SK-N-SH (cell line): ENCODE data around the gene MID1. TPM values are rescaled to one million over a fixed set of nuclear protein-coding genes. Genes with fewer than 3 reads are reported as not detected.

Source experiments
- CTCF ChIA-PET: fragments of 300-600, 350-600 bp; formaldehyde crosslinking; extraction: SDS; loops from one replicate; lab custom pipeline; 2021; lab: Yijun Ruan, JAX
- POLR2A ChIA-PET: fragments of 350-600 bp; sonication (Branson Sonifier 250); formaldehyde crosslinking; extraction: SDS; loops from one replicate; lab custom pipeline; 2020; ENCODE audit warnings: antibody characterized with exemption, inconsistent platforms; lab: Yijun Ruan, JAX
- DNase-seq: peaks from one replicate; pipeline ENCODE4 v3.0.0; 2012
- H2AFZ ChIP-seq: fragments of 200-600 bp; sonication (generic); 2 replicates; pipeline ENCODE4 v1.8.1; 2016; ENCODE audit warnings: antibody characterized with exemption, mild to moderate bottlenecking, low read depth
- H3F3A ChIP-seq: fragments of 200-600 bp; sonication (generic); replicated peaks from 2 replicates; pipeline ENCODE3; 2016; ENCODE audit warnings: antibody characterized with exemption, mild to moderate bottlenecking; ENCODE audit not compliant: insufficient read depth
- H3K27ac ChIP-seq, 2 experiments: fragments of 200-500 bp in 1 of 2; fragments of 200-600 bp in 1 of 2; sonication (Bioruptor generic) in 1 of 2; sonication (generic), shearing (Covaris generic) in 1 of 2; 2 replicates each; pipeline versions ENCODE4 v1.5.1 to v1.6.1; 2014 to 2016; ENCODE audit warnings: low read depth in 2 of 2, inconsistent platforms in 1 of 2, low read length in 1 of 2, mild to moderate bottlenecking in 1 of 2, mixed read lengths in 1 of 2
- H3K27me3 ChIP-seq: fragments of 200-600 bp; sonication (generic), shearing (Covaris generic); 2 replicates; pipeline ENCODE4 v1.6.1; 2016; ENCODE audit warnings: mixed run types; ENCODE audit not compliant: insufficient read depth
- H3K36me3 ChIP-seq, 2 experiments: fragments of 200-500 bp in 1 of 2; fragments of 200-600 bp in 1 of 2; sonication (Bioruptor generic) in 1 of 2; sonication (generic) in 1 of 2; replicated peaks in 1 of 2; 2 replicates each; pipeline versions ENCODE3 to v1.5.1; 2014 to 2016; ENCODE audit warnings: low read length in 1 of 2, mild to moderate bottlenecking in 1 of 2; ENCODE audit not compliant: insufficient read depth in 2 of 2, control insufficient read depth in 1 of 2
- H3K4me1 ChIP-seq, 2 experiments: fragments of 200-500 bp in 1 of 2; fragments of 200-600 bp in 1 of 2; sonication (Bioruptor generic) in 1 of 2; sonication (generic), shearing (Covaris generic) in 1 of 2; 2 replicates each; pipeline versions ENCODE4 v1.5.1 to v1.6.1; 2014 to 2016; ENCODE audit warnings: low read depth in 1 of 2, low read length in 1 of 2, mixed run types in 1 of 2; ENCODE audit not compliant: insufficient read depth in 2 of 2, control insufficient read depth in 1 of 2
- H3K4me2 ChIP-seq: fragments of 200-600 bp; sonication (generic), shearing (Covaris generic); 2 replicates; pipeline ENCODE4 v1.6.1; 2017; ENCODE audit warnings: mixed run types
- H3K4me3 ChIP-seq, 2 experiments: fragments of 200-500 bp in 1 of 2; fragments of 200-600 bp in 1 of 2; sonication (Bioruptor generic) in 1 of 2; sonication (generic), shearing (Covaris generic) in 1 of 2; 2 replicates each; pipeline versions ENCODE4 v1.5.1 to v1.8.1; 2014 to 2016; ENCODE audit warnings: low read depth in 2 of 2, inconsistent platforms in 1 of 2, low read length in 1 of 2, mild to moderate bottlenecking in 1 of 2, mixed read lengths in 1 of 2, moderate library complexity in 1 of 2
- H3K79me2 ChIP-seq: fragments of 200-600 bp; sonication (generic); 2 replicates; pipeline ENCODE4 v1.8.1; 2017; ENCODE audit warnings: mild to moderate bottlenecking; ENCODE audit not compliant: insufficient read depth
- H3K9ac ChIP-seq: fragments of 200-600 bp; sonication (generic); 2 replicates; pipeline ENCODE4 v1.6.1; 2017; ENCODE audit warnings: mixed run types
- H3K9me2 ChIP-seq: fragments of 200-600 bp; sonication (generic); 2 replicates; pipeline ENCODE4 v1.6.1; 2017; ENCODE audit warnings: mixed run types
- H3K9me3 ChIP-seq: fragments of 200-600 bp; sonication (generic); 2 replicates; pipeline ENCODE4 v1.6.1; 2017; ENCODE audit warnings: mixed run types, mild to moderate bottlenecking, moderate library complexity
- H4K20me1 ChIP-seq: fragments of 200-600 bp; sonication (generic); 2 replicates; pipeline ENCODE4 v1.6.1; 2017; ENCODE audit warnings: mild to moderate bottlenecking, mixed run types; ENCODE audit not compliant: insufficient read depth
- ELF1 ChIP-seq: IDR thresholded peaks from 2 replicates; pipeline ENCODE4 v1.4.0; 2012
- EP300 ChIP-seq, 2 experiments: IDR thresholded peaks; 2 replicates each; pipeline versions ENCODE4 v1.4.0 to v1.6.1; 2012; ENCODE audit warnings: borderline replicate concordance in 1 of 2, low read depth in 1 of 2, low read length in 1 of 2
- EZH2phosphoT487 ChIP-seq: fragments of 200-600 bp; sonication (generic); IDR thresholded peaks from 2 replicates; pipeline ENCODE4 v1.6.1; 2017; ENCODE audit warnings: low read depth, mixed run types, mild to moderate bottlenecking, antibody characterized with exemption, moderate library complexity, borderline replicate concordance
- FOSL2 ChIP-seq: IDR thresholded peaks from 2 replicates; pipeline ENCODE4 v1.4.0; 2012; ENCODE audit warnings: low read depth, mild to moderate bottlenecking, moderate library complexity, borderline replicate concordance
- FOXJ3 ChIP-seq: sonication (generic); formaldehyde crosslinking; IDR thresholded peaks from 2 replicates; pipeline ENCODE4 v1.5.1; 2020; ENCODE audit warnings: mild to moderate bottlenecking, missing genetic modification reagents
- FOXM1 ChIP-seq: IDR thresholded peaks from 2 replicates; pipeline ENCODE4 v1.4.0; 2012; ENCODE audit warnings: low read depth, mild to moderate bottlenecking
- MAX ChIP-seq: IDR thresholded peaks from 2 replicates; pipeline ENCODE4 v1.4.0; 2012; ENCODE audit warnings: low read depth
- MEF2A ChIP-seq: IDR thresholded peaks from 2 replicates; pipeline ENCODE4 v1.4.0; 2012; ENCODE audit warnings: low read depth, borderline replicate concordance
- NFIC ChIP-seq: IDR thresholded peaks from 2 replicates; pipeline ENCODE4 v1.4.0; 2012; ENCODE audit warnings: borderline replicate concordance
- PBX3 ChIP-seq: IDR thresholded peaks from 2 replicates; pipeline ENCODE4; 2012
- POLR2AphosphoS5 ChIP-seq: IDR thresholded peaks from 2 replicates; pipeline ENCODE4 v1.6.1; 2012; ENCODE audit warnings: low read depth, low read length
- RAD21 ChIP-seq: IDR thresholded peaks from 2 replicates; pipeline ENCODE4 v1.6.1; 2012; ENCODE audit warnings: mild to moderate bottlenecking, low read length
- REST ChIP-seq: IDR thresholded peaks from 2 replicates; pipeline ENCODE4 v1.6.1; 2012; ENCODE audit warnings: mild to moderate bottlenecking, low read depth, low read length, moderate library complexity
- RXRA ChIP-seq: IDR thresholded peaks from 2 replicates; pipeline ENCODE4 v1.4.0; 2012; ENCODE audit warnings: low read depth, mild to moderate bottlenecking, borderline replicate concordance
- SMC3 ChIP-seq: IDR thresholded peaks from 2 replicates; pipeline ENCODE4 v1.6.1; 2012; ENCODE audit warnings: low read depth, low read length, improper control_type of control experiment
- TAF1 ChIP-seq: IDR thresholded peaks from 2 replicates; pipeline ENCODE4 v1.6.1; 2012; ENCODE audit warnings: low read depth, mild to moderate bottlenecking, low read length, moderate library complexity, borderline replicate concordance
- WGBS: methylation state at CpG from one replicate; pipeline ENCODE4 v1.1.6; 2017; ENCODE audit warnings: low lambda C conversion rate; 5-methylcytosine and 5-hydroxymethylcytosine counted together
- polyA plus RNA-seq, 3 experiments: library from polyadenylated mRNA; depleted of rRNA; stranded (reverse); fragments of >200 nt; gene quantifications; 2 replicates each; pipeline ENCODE4 v1.2.3, GENCODE V29; 2012
- TF ChIP-seq, protein P1 (sequence below): fragments of 150-350 bp; IDR thresholded peaks from 2 replicates; pipeline ENCODE4 v1.6.1; 2017; ENCODE audit warnings: antibody characterized with exemption, low read length, low read depth, borderline replicate concordance

MID1 gene
- polyA plus RNA-seq, 1 of the 3 experiments (the other 2 are of a cell fraction) = 10.4 TPM

- Histone ChIP-seq H3K4me2 (no peak overlapping the region), H2AFZ (no peak overlapping the region), H3K4me3 (no peak overlapping the region), H3K9me3 (no peaks in the 10 kb centered on the region), H3K27ac (no peak overlapping the region), H3K4me1 (no peaks in the 10 kb centered on the region; a peak in 1 of 4 replicates), H3K9ac (no peak overlapping the region), H4K20me1 (no peaks in the 10 kb centered on the region), H3K9me2 (no peaks in the 10 kb centered on the region), H3F3A (no peaks in the 10 kb centered on the region), H3K27me3 (no peaks in the 10 kb centered on the region), H3K79me2 (no peaks in the 10 kb centered on the region), H3K36me3 (no peaks in the 10 kb centered on the region)
- WGBS = 22% methylated on average over 4 of the region's 4 CpGs
- ChIA-PET POLR2A (no interaction called here), CTCF (interaction anchor here (1.3 kb wide), 1 partner anchor 29 kb away, joined by 3 read pairs; no protein-coding TSS in a partner anchor)
- TF ChIP-seq EZH2phosphoT487 = no peak
- no peak for TF ChIP-seq FOXJ3 (CRISPR knock-in tag)
- no peak for TF ChIP-seq POLR2AphosphoS5
- TF ChIP-seq TAF1 = no peak
- TF ChIP-seq PBX3 = no peak
- TF ChIP-seq, protein P1, sequence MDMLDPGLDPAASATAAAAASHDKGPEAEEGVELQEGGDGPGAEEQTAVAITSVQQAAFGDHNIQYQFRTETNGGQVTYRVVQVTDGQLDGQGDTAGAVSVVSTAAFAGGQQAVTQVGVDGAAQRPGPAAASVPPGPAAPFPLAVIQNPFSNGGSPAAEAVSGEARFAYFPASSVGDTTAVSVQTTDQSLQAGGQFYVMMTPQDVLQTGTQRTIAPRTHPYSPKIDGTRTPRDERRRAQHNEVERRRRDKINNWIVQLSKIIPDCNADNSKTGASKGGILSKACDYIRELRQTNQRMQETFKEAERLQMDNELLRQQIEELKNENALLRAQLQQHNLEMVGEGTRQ = no peak
- no peak for TF ChIP-seq MAX
- no peak for TF ChIP-seq RXRA
- TF ChIP-seq RAD21 = no peak
- TF ChIP-seq ELF1 = no peak
- no peak for TF ChIP-seq FOXM1
- no peak for TF ChIP-seq SMC3
- no peak for DNase-seq
Observed at GRCh38 chrX:10529344-10529743, 91.0 kb downstream of the MID1 start.

DNA sequence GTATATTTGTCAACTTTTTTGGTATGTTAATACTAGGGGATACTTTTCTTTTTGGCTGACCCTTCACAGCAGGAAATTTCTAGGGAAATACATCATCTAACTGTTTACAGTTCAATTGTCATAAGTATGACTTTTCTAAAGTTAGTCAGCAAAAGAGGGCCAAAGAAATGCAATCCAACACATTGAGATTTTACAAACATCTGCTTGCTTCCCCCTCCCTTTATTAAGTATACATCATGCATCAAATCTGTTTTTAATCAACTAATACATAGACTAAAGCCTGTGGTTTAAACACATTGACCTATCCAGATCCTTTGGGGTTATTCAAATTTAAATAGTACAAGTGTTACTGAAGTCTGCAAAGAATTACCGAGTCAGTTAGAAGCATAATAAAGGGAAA lies 93.9 kb downstream of the MID1 start:
- Histone ChIP-seq H3K27ac (no peak overlapping the region), H3K27me3 (no peaks in the 10 kb centered on the region), H3F3A (no peaks in the 10 kb centered on the region), H3K9me3 (no peaks in the 10 kb centered on the region)
- CTCF ChIA-PET = interaction anchor here (1.0 kb wide), 1 partner anchor 30 kb away, joined by 3 read pairs; no protein-coding TSS in a partner anchor
- POLR2A ChIA-PET = no interaction called here
- DNase-seq = no peak
- TF ChIP-seq, protein P1 = no peak
- TF ChIP-seq REST (no peak), PBX3 (no peak), NFIC (no peak), EP300 (IDR thresholded peaks at IDR 0.05; ENCODE audit: borderline replicate concordance in 1 of 2, low read depth in 1 of 2, low read length in 1 of 2) (no peak), MEF2A (no peak), FOSL2 (no peak)
- TF ChIP-seq, all 33 proteins: peak for 0
- H3K9ac ChIP-seq = no peak overlapping the region
- no peak overlapping the region for H3K4me3 ChIP-seq
- no peak overlapping the region for H2AFZ ChIP-seq
- WGBS = 37% methylated on average over 1 of the region's 1 CpG
- H3K79me2 ChIP-seq = no peaks in the 10 kb centered on the region
- no peak overlapping the region for H3K4me2 ChIP-seq
- H3K36me3 ChIP-seq = no peaks in the 10 kb centered on the region
- H3K9me2 ChIP-seq = no peaks in the 10 kb centered on the region
- no peaks in the 10 kb centered on the region for H4K20me1 ChIP-seq
- no peaks in the 10 kb centered on the region for H3K4me1 ChIP-seq
